HG03280 (cell line): ENCODE results near the gene NOD2.
A peak's percentile ranks its signal among the peaks of the same experiment; 100 is the strongest.

Experiments
- ATAC-seq: cut with Tn5 transposase; IDR thresholded peaks from one replicate; pipeline ENCODE4 v1.9.1; 2021; ENCODE audit warnings: mild to moderate bottlenecking, moderate library complexity; ENCODE audit not compliant: unreplicated experiment

NOD2 gene

GRCh38 chr16:50741225-50741780 is 47.9 kb downstream of the NOD2 start:
- ATAC-seq = no peak

- peak; percentile 92 for ATAC-seq
Measured at GRCh38 chr16:50741781-50742575, 48.6 kb downstream of the NOD2 start, which contains the start of gene CYLD. Gene CYLD, plus strand, starts transcription at chr16:50742086. Its CDS starts 7,613 bp downstream, at chr16:50749699.

- no peak for ATAC-seq
Measured at GRCh38 chr16:50742576-50743200, 49.3 kb downstream of the NOD2 start.

GRCh38 chr16:50743581-50744225 is 50.3 kb downstream of the NOD2 start:
- no peak for ATAC-seq

GRCh38 chr16:50744881-50745280 is 51.5 kb downstream of the NOD2 start:
- no peak for ATAC-seq

- ATAC-seq = no peak
Measured at GRCh38 chr16:50745940-50746339, 52.5 kb downstream of the NOD2 start.

- peak; percentile 48 for ATAC-seq
Measured at GRCh38 chr16:50747207-50747956, 54.0 kb downstream of the NOD2 start.

GRCh38 chr16:50751528-50751927 is 58.1 kb downstream of the NOD2 start:
- no peak for ATAC-seq

GRCh38 chr16:50752471-50753235 is 59.2 kb downstream of the NOD2 start:
- ATAC-seq = no peak

GRCh38 chr16:50756473-50756872 is 63.1 kb downstream of the NOD2 start:
- no peak for ATAC-seq

- ATAC-seq = no peak
Measured at GRCh38 chr16:50761267-50761666, 67.9 kb downstream of the NOD2 start.

GRCh38 chr16:50762241-50762640 is 68.8 kb downstream of the NOD2 start:
- no peak for ATAC-seq

- ATAC-seq = no peak
Measured at GRCh38 chr16:50763211-50763610, 69.8 kb downstream of the NOD2 start.

GRCh38 chr16:50765260-50765659 is 71.9 kb downstream of the NOD2 start:
- ATAC-seq = no peak

GRCh38 chr16:50765861-50766260 is 72.5 kb downstream of the NOD2 start:
- ATAC-seq = no peak

- ATAC-seq = no peak
Measured at GRCh38 chr16:50767197-50767596, 73.8 kb downstream of the NOD2 start.

- no peak for ATAC-seq
Measured at GRCh38 chr16:50771366-50771765, 78.0 kb downstream of the NOD2 start.

GRCh38 chr16:50774405-50774804 is 81.0 kb downstream of the NOD2 start:
- no peak for ATAC-seq

GRCh38 chr16:50774960-50775359 is 81.6 kb downstream of the NOD2 start:
- no peak for ATAC-seq

GRCh38 chr16:50776037-50776436 is 82.6 kb downstream of the NOD2 start:
- ATAC-seq = no peak
